Measurements from ENCODE around the gene IAPP. TPM values are rescaled to one million over a fixed set of nuclear protein-coding genes. Genes with fewer than 3 reads are reported as not detected.
"Not testable (repeated sequence)": the region's sequence is repeated elsewhere in the genome, so short reads cannot be mapped to it uniquely, and the experiment has no call there.

IAPP gene
- total RNA-seq, 2 donors from 2014 or later, result not detected

DNA sequence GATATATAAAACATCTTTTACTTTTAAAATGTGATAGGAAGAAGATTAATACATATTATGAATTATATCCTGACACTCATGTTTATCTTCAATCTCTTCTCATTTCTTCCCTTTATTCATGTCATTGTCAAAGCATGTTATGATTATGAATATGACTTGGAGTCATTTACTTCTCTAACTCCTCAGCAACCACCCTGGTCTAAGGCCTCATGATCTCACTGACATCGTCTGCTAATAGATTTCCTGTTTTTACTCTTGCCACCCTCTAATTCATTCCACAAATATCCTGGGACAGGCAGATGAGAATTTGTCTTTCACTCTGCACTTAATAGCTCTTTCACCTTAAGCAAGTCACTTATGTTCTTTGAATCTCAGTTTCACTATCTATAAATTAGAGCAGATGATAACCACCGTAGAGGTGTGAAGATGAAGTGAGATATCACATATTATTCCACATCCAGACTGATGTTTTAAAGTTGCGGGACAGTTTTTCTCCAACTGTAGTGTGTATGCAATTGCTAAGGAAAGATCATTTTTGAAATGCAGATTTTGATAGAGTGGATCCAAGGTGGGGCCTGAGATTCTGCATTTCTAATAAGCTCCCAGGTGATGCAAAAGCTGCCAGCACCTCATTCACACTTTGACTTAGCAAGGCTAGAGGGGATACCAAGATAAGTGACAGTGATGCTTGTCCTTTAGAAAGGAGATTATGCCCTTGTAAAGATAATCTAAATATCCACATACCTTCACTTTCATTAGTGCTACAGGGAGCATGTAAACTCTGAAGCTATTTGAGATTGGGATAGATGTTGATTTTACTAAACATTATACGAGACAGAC is 3.3 kb upstream of the IAPP start:
- DNase-seq (no peak), ATAC-seq (no peak)
- intact Hi-C loops (cut with DNase I), result no loop called here

GRCh38 chr12:21370845-21371449 is 1.8 kb upstream of the IAPP start:
- ATAC-seq (no peak), DNase-seq (no peak)
- intact Hi-C loops (cut with DNase I), result no loop called here

GRCh38 chr12:21379218-21379617 is 6.5 kb downstream of the IAPP start:
- no peak for DNase-seq
- intact Hi-C loops (cut with DNase I), result no loop called here

GRCh38 chr12:21381320-21381719 is 8.6 kb downstream of the IAPP start:
- DNase-seq; ATAC-seq; intact Hi-C loops (cut with DNase I): not testable (repeated sequence)

More at GRCh38 chr12:21379218-21379617, 6.5 kb downstream of the IAPP start:
- no peak for ATAC-seq

DNA sequence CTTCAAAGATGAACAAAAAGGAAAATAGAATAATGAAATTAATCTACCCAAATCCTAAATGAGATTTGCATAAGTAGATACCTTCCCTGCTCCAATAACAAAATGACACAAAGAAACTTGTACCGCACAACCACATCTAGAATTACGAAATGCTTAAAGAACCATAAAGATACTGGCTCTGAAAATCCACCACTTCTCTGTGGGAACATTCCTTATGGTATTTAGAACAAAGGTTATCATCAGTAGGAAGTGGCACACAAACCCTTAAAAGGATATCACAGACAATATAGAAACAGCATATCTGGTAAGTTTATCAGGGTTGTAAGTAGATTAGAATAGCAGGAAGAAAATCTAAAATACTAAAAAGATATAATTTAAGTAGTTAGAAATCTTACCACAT is 11.6 kb downstream of the IAPP start:
- DNase-seq (no peak), ATAC-seq (no peak)
- intact Hi-C loops (cut with DNase I), result no loop called here

DNA sequence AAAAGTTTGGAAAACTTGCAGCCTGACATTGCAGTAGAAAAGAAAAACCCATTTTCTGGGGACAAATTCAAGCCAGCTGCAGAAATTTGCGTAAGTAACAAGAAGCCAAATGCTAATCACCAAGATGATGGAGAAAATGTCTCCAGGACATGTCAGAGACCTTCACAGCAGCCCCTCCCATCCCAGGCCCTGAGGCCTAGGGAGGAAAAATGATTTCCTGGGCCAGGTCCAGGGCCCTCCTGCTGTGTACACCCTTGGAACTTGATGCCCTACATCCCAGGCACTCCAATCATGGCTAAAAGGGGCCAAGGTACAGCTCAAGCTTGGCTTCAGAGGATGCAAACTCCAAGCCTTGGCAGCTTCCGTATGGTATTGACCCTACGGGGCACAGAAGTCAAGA is 14.5 kb downstream of the IAPP start:
- DNase-seq (no peak), ATAC-seq (no peak)
- intact Hi-C loops (cut with DNase I), result no loop called here

DNA sequence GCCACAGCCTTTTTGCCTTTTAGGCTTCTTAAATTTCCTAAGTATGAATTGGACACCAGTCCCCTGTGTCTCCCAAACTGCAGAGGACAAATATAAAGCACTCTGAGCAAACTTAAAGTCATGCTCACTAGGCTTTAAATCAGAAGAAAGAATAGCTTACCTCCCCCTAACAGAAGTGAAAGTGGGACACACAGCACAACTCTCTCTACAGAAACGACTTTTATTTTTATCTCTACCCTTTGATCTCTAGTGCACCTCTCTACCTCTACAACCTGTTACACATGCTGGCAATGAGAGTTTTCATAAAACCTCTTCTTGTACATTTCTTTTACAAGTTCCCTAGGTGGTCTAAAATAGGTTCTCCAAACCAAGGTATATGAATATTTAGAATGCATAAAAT is 19.7 kb downstream of the IAPP start:
- intact Hi-C loops (cut with DNase I), result no loop called here
- no peak for DNase-seq
- ATAC-seq, result no peak

DNA sequence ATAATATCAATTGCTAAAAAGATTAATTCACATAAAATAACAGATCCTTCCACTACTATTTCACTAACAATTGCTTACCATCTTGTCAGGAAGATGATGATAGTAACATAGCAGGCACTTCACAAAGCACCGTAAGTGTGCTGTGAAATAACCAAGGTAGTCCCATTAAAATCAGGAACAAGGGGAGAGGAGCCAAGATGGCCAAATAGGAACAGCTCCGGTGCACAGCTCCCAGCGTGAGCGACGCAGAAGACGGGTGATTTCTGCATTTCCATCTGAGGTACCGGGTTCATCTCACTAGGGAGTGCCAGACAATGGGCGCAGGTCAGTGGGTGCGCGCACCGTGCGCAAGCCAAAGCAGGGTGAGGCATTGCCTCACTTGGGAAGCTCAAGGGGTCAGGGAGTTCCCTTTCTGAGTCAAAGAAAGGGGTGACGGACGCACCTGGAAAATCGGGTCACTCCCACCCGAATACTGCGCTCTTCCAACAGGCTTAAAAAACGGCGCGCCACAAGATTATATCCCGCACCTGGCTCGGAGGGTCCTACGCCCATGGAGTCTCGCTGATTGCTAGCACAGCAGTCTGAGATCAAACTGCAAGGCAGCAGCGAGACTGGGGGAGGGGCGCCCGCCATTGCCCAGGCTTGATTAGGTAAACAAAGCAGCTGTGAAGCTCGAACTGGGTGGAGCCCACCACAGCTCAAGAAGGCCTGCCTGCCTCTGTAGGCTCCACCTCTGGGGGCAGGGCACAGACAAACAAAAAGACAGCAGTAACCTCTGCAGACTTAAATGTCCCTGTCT is 22.3 kb downstream of the IAPP start:
- intact Hi-C loops (cut with DNase I); ATAC-seq; DNase-seq: not testable (repeated sequence)

DNA sequence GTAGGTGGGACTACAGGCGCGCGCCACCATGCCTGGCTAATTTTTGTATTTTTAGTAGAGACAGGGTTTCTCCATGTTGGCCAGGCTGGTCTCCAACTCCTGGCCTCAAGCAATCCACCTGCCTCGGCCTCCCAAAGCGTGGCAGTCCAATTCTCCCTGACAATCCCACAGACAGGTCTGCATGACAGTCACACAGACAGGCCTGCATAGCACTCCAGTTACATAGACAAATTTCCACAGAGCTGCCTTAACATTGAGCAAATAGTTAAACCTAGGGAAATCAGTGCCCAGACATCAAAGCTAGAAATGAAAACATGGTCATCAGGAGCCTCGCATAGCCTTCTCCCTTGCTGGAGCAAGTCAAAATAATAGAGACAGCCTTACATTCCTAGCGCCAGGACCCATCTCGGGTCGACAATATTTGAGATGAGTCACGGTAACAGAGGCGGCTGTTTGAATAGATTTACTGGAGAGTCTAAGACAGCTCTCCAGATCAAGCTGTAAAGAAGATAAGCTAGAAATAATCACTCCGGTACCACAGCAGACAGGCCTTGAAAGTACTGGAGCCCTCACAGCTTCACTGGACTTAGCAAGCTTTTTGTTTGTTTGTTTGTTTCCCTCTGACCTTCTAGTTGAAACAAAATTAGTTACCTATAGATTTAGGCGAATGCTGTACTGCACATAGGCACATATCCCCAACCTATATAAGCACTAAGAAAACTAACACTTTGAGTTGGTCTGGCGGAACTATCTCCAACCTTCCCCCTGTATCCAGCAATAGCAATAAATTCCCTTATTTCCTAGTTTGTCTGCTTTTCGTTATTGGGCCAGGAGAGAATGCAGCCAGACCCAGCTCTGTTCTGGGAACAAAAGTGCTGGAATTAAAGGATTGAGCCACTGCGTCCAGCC is 40.9 kb downstream of the IAPP start:
- ATAC-seq (peak in 1 of 2 donors; percentile 21), DNase-seq (no peak)
- intact Hi-C loops (cut with DNase I), result no loop called here

DNA sequence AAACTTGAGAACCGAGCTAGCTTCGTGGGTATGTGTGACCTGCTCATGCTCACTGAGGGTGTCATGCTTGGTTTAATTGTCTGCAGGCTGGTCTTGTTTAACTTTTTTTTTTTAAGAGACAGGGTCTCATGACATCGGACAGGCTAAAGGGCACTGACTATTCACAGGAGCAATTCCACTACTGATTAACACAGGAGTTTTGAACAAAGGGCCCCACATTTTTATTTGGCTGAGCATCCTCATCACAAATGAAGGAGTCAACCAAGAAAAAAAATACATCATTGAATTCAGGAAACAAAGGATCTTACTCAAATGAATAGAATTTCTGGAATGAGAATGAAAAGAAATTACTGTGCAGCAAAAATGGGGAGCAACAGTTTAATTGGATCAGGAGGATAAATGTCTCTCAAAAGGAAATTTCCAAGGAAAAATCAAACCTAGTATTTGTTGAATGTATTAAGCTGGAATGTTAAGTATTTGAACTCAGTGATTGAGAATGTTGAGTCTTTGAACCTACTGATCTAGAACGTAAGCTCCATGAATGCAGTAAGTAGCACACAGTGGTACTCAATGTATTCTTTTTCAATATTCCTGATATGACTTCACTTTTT is 43.9 kb downstream of the IAPP start:
- intact Hi-C loops (cut with DNase I), result no loop called here
- DNase-seq, result no peak
- no peak for ATAC-seq

DNA sequence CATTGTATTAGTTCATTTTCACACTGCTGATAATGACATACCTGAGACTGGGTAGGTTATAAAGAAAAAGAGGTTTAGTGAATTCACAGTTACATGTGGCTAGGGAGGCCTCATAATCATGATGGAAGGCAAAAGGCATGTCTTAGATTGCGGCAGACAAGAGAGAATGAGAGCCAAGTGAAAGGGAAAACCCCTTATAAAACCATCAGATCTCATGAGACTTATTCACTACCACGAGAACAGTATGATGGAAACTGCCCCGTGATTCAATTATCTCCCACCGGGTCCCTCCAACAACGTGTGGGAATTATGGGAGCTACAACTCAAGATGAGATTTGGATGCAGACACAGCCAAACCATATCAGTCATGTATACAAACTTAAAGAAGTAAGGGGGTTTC is 45.7 kb downstream of the IAPP start:
- ATAC-seq; intact Hi-C loops (cut with DNase I); DNase-seq: not testable (repeated sequence)

- DNase-seq; intact Hi-C loops (cut with DNase I); ATAC-seq: not testable (repeated sequence)
Observed at GRCh38 chr12:21419009-21419699, 46.5 kb downstream of the IAPP start.

GRCh38 chr12:21428241-21428640 is 55.5 kb downstream of the IAPP start:
- intact Hi-C loops (cut with DNase I), result no loop called here
- ATAC-seq, result no peak

More at GRCh38 chr12:21428241-21428640, 55.5 kb downstream of the IAPP start:
- DNase-seq, result no peak

Other genes starting within 250 kb of the IAPP start
- gene SLCO1B1, start 241.7 kb upstream of the IAPP start, total RNA-seq, result not detected
- gene SLCO1A2, start 38.0 kb upstream of the IAPP start, total RNA-seq, result not detected
- gene PYROXD1, start 64.8 kb downstream of the IAPP start, total RNA-seq, result 10 to 100 TPM; 10.8 to 13.2 TPM
- 10 to 100 TPM; 19.9 to 23.9 TPM for gene RECQL, start 128.7 kb downstream of the IAPP start, total RNA-seq
- gene GOLT1B, start 128.9 kb downstream of the IAPP start, total RNA-seq, result 10 to 100 TPM; 24.9 to 29.7 TPM
- 1 to 10 TPM; 2.6 to 6.5 TPM for gene SPX, start 153.4 kb downstream of the IAPP start, total RNA-seq
- under 1 TPM in 1 of 2 donors, not detected in 1; 0.62 TPM for gene GYS2, start 231.9 kb downstream of the IAPP start, total RNA-seq